GM19468 (cell line): ENCODE measurements around the gene EIF1AX.
"Not testable (repeated sequence)": the region's sequence is repeated elsewhere in the genome, so short reads cannot be mapped to it uniquely, and the experiment has no call there.

ENCODE experiments used
- ATAC-seq: cut with Tn5 transposase; IDR thresholded peaks from one replicate; pipeline ENCODE4 v1.9.1; 2021; ENCODE audit warnings: mild to moderate bottlenecking, moderate library complexity, moderate number of reproducible peaks; ENCODE audit not compliant: unreplicated experiment; ENCODE audit errors: extremely low read depth

Gene EIF1AX, protein sequence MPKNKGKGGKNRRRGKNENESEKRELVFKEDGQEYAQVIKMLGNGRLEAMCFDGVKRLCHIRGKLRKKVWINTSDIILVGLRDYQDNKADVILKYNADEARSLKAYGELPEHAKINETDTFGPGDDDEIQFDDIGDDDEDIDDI

GRCh38 chrX:20141281-20142220 lies at the start of gene EIF1AX:
Gene EIF1AX, minus strand, starts transcription at chrX:20141838. Its CDS starts 198 bp downstream, at chrX:20141640.
- ATAC-seq, result peak; percentile 98

DNA sequence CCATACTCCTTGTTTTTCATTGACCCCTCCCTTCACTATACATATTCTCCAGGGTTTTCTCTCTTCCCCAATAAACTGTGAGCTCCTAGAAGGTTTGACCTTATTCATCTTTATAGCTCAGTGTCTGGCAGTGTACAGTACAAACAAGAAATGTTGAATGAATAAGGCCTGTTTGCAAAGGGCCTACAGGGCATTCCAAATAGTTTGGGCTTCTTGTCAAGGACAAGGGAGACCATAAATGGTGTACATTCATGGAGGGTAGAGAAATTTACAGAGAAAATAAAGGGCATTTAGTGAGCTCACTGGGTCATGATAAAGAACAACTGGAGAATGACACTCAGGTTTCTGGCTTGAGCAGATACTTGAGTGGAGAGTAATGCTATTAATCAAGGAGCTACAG lies 47.5 kb upstream of the EIF1AX start:
- no peak for ATAC-seq

DNA sequence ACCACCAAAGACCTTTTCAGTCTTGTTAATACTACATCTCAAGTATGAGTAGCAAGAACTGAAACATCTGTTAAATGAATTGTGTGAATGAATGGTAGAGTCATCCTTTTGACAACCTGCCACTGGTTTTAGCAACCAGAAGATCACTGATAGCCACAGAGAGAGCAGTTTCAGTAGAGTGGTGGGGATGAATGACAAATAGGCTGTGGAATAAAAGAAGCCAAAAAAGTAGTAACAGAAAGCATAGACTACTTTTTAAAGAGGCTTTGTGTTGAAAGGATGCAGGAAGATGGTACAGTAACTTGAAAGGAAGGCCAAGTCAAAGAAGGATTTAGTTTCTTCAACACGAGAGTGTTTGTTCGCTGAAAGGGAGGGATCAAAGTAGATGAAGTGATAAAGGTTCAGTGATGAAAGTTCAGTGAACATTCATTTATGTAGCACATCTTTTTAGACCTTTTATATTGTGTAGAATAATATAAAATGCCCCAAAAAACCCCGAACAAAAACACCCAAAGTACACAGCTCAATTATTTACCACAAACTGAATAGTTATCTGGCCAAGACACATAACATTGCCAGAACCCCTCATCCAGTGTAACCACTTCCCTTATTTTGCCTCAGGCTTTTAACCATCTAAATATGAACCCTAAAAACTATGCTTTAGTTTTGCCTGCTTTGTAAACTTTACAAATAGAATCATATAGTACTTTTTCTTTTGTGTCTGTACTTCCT lies 40.1 kb upstream of the EIF1AX start:
- no peak for ATAC-seq

- ATAC-seq, result no peak
Observed at GRCh38 chrX:20177093-20177492, 35.5 kb upstream of the EIF1AX start.

DNA sequence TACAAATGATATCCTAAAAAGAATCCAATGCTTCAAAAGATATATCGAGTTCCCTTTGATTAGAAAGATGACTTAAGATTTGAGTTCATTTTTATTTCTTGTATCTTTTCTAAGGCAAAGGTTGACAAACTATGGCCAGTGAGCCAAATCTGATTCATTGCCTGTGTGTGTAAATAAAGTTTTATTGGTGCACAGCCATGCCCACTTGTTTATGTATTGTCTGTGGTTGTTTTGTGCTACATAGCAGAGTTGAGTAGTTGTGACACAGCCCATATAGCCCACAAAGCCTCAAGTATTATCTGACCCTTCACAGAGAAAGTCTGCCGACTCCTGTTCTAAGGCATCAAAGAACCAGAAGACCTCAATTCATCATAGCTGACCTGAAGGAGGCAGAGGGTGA lies 32.2 kb upstream of the EIF1AX start:
- no peak for ATAC-seq

GRCh38 chrX:20173313-20173712 lies 31.7 kb upstream of the EIF1AX start:
- ATAC-seq, result no peak

GRCh38 chrX:20171887-20172286 lies 30.2 kb upstream of the EIF1AX start:
- no peak for ATAC-seq

GRCh38 chrX:20162516-20162915 lies 20.9 kb upstream of the EIF1AX start:
- ATAC-seq, result not testable (repeated sequence)

DNA sequence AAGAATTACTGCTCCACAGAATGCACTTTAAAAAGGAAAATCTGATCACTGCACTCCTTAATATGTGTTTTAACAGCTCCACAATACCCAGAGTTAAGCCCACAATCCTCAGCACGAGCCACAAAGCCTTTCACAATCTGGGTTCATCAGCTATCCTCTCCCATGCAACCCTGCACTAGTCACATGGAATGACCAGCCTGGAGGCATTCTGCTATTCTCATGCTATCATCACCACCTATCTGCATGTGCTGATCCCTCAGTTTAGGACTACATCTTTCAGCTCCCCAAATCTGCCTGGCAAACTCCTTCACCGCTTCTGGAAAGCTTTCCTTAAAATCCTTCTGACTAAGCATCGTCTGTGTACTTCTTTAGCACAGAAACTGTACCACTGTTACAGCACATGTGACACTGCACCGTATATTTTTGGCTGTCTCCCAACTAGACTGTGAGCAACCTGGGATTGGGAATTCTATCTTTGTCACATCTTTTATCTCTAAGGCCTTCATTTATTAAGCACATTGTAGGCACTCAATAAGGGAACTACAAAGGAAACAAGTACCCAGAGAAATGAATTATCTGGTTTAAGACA lies 18.3 kb upstream of the EIF1AX start:
- ATAC-seq, result no peak

DNA sequence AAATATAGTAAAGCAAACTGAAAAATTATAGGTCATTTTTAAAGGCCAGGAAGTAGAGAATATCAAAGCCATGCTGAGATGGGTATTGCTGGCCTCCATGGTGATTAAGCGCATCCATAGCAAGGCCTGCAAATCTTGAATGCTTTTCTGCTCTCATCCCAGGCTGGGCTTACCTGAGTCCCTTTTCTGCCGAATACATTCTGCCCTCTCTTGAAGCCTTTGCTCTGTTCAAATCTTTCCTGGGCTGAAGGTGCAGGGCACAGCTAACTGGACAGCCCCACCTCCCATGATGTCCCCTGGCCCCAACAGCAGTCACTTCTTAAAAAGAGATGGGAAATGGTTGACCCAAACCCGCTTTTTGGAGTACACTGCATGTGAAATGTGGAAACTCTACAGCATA lies 10.1 kb upstream of the EIF1AX start:
- no peak for ATAC-seq

DNA sequence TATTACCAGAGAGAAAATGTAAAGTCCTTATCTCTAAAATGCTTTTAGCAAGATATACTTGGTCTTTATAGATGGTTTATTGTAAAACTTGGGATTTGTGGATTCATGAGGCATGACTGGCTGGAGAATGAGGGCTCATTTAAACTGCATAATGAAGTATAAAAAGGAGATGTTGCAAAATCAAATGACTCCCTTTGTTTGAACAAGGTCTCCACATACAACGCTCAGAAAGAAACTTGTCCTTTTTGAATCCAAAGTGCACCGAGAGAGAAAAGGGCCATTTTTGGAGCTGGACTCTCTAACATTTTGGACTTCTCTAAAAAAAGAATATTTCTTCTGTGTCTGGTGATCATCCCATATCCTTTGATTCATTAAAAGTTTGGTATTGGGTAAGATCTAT lies 7.7 kb upstream of the EIF1AX start:
- no peak for ATAC-seq

DNA sequence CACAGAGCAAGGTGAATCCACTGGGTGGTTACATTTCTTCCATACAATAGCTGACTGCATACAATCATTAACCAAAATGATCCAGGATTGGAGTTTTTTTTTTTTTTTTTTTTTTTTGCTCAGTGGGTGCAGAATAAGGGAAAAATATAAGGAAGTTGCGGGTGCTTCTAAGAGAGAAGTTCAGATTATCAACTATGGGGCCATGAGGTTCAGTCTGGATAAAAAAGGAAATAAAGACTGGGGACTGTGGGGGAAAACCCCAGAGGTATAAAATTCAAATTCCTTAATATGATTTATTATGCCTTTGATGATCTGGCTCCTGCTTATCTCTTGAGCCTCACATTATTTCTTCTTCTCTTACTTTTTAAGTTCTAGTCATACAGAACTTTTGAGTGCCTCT lies 5.9 kb upstream of the EIF1AX start:
- ATAC-seq, result no peak

DNA sequence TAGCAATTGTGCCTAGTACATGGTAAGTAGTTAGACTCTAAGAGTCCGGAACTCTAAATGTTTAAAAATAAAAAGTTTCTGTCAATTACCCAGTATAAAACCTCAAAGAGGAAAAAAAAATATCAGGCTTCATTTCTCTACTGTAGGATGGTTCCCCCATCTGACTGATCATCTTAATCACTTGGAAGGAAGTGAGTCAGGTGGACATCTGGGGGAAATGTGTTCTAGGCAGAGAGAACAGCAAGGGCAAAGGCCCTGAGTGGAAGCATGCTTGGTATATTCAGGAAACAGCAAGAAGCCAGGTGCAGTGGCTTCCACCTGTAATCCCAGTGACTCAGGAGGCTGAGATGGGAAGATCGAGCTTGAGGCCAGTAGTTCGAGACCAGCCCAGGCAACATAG lies 2.9 kb upstream of the EIF1AX start:
- ATAC-seq, result no peak

- ATAC-seq, result no peak
Observed at GRCh38 chrX:20143561-20143960, 1.9 kb upstream of the EIF1AX start.

GRCh38 chrX:20143111-20143510 lies 1.5 kb upstream of the EIF1AX start:
- ATAC-seq, result no peak

- no peak for ATAC-seq
Observed at GRCh38 chrX:20140420-20140819, 1.2 kb downstream of the EIF1AX start.

- ATAC-seq, result no peak
Observed at GRCh38 chrX:20139966-20140365, 1.7 kb downstream of the EIF1AX start.

- no peak for ATAC-seq
Observed at GRCh38 chrX:20135944-20136343, 5.7 kb downstream of the EIF1AX start.

DNA sequence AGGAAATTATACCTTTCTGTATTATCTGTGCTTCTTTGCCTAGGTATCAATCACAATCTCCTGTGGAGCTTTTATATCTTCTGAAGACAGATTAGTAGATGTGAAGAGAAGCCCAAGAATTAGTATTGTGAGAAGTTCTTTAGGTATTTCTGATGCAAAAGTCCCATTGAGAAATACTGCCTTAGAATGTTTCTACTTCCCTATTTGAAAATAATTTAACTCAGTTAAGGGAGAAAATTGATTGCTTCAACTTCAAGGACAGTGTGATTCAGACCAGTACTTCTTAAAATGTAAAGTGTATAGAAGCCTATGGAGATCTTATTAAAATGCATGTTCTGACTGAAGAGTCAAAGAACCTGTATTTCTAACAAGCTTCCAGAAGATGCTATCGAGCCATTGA lies 9.0 kb downstream of the EIF1AX start:
- ATAC-seq, result no peak

DNA sequence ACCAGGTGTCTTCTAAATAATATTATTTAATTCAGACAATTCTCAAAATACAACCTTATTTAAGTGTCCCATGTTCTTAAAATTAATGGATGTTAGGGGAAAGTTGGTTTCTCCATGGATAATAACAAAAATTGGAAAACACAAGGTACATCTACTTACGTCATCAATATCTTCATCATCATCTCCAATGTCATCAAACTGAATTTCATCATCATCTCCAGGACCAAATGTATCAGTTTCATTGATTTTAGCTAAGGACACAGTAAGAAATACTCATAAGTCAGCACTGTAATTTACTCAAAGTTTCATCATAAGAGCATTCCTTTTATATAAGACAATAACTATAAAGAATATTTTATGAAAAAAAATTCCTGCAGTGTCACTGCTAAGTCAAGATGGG lies 11.3 kb downstream of the EIF1AX start:
- no peak for ATAC-seq

DNA sequence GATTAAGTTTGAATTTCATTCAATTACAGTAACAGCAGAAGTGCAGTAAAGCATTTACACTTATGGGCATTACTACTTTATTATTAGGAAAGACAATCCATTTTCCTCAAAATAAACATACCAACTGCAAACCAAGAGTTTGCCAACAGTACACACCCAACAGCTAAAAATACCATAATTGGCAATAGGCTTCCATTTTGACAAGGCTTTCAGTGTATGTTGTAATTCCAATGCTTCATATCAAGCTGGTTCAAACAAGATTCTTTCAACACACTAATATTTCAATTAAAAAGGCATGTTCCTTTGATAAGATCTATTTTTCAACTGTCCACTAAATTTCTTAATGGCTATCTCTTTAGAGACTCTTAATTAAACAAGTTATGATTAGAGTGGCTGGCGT lies 12.1 kb downstream of the EIF1AX start:
- ATAC-seq, result no peak
